GM18517 (cell line): Measurements from ENCODE around the gene TICAM1.
"Not testable (repeated sequence)": the region's sequence is repeated elsewhere in the genome, so short reads cannot be mapped to it uniquely, and the experiment has no call there.

Experiments used
- ATAC-seq: cut with Tn5 transposase; IDR thresholded peaks from one replicate; pipeline ENCODE4 v1.9.1; 2021; ENCODE audit warnings: mild to moderate bottlenecking, moderate library complexity; ENCODE audit not compliant: unreplicated experiment

Gene TICAM1

GRCh38 chr19:4806384-4806783 lies 25.1 kb downstream of the TICAM1 start:
- no peak for ATAC-seq

GRCh38 chr19:4805140-4805539 lies 26.4 kb downstream of the TICAM1 start:
- not testable (repeated sequence) for ATAC-seq

GRCh38 chr19:4803736-4804695 lies 27.5 kb downstream of the TICAM1 start:
- ATAC-seq, result no peak

- ATAC-seq, result no peak
Measured at GRCh38 chr19:4802711-4803110, 28.8 kb downstream of the TICAM1 start.

GRCh38 chr19:4801085-4801619 lies 30.4 kb downstream of the TICAM1 start:
- no peak for ATAC-seq

GRCh38 chr19:4800591-4801081 lies 30.9 kb downstream of the TICAM1 start:
- ATAC-seq, result no peak

- no peak for ATAC-seq
Measured at GRCh38 chr19:4795400-4795799, 36.1 kb downstream of the TICAM1 start.

GRCh38 chr19:4794971-4795370 lies 36.5 kb downstream of the TICAM1 start:
- no peak for ATAC-seq

GRCh38 chr19:4793278-4793677 lies 38.2 kb downstream of the TICAM1 start:
- not testable (repeated sequence) for ATAC-seq

- ATAC-seq, result not testable (repeated sequence)
Measured at GRCh38 chr19:4792866-4793195, 38.7 kb downstream of the TICAM1 start.

GRCh38 chr19:4792019-4792865 lies 39.3 kb downstream of the TICAM1 start:
- ATAC-seq, result not testable (repeated sequence)

- ATAC-seq, result peak; percentile 96
Measured at GRCh38 chr19:4791183-4792018, 40.1 kb downstream of the TICAM1 start, which contains the start of gene FEM1A. FEM1A (plus strand) TSS chr19:4791734; CDS start chr19:4791855, 121 bp downstream.

GRCh38 chr19:4786412-4787016 lies 45.0 kb downstream of the TICAM1 start:
- ATAC-seq, result not testable (repeated sequence)

- no peak for ATAC-seq
Measured at GRCh38 chr19:4781801-4782200, 49.7 kb downstream of the TICAM1 start.

- no peak for ATAC-seq
Measured at GRCh38 chr19:4780860-4781259, 50.7 kb downstream of the TICAM1 start.

- not testable (repeated sequence) for ATAC-seq
Measured at GRCh38 chr19:4778124-4778523, 53.4 kb downstream of the TICAM1 start.

- ATAC-seq, result no peak
Measured at GRCh38 chr19:4776436-4777211, 54.9 kb downstream of the TICAM1 start.

GRCh38 chr19:4775627-4776152 lies 55.8 kb downstream of the TICAM1 start:
- no peak for ATAC-seq

GRCh38 chr19:4774136-4774535 lies 57.4 kb downstream of the TICAM1 start:
- no peak for ATAC-seq
